ENCODE measurements around the gene NLK.

Gene NLK

DNA sequence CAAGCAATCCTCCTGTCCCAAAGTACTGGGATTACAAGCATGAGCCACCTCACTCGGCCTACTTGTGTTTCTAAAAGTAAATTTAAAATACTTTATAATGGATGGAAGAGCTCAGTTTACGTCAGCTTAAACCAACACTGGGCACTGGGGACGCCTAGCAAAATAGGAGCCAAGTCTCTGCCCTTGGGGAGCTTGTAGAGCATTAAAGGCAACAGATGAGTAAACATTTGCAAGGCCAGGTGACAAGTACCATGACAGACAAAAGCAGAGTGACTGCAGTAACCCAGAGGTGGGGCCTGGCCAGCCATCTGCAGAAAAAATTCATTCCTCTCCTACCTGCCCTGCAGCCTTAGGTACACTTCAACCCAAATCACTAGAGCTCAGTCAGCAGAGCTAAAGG is 12.1 kb upstream of the NLK start:
- TF ChIP-seq, protein P1, sequence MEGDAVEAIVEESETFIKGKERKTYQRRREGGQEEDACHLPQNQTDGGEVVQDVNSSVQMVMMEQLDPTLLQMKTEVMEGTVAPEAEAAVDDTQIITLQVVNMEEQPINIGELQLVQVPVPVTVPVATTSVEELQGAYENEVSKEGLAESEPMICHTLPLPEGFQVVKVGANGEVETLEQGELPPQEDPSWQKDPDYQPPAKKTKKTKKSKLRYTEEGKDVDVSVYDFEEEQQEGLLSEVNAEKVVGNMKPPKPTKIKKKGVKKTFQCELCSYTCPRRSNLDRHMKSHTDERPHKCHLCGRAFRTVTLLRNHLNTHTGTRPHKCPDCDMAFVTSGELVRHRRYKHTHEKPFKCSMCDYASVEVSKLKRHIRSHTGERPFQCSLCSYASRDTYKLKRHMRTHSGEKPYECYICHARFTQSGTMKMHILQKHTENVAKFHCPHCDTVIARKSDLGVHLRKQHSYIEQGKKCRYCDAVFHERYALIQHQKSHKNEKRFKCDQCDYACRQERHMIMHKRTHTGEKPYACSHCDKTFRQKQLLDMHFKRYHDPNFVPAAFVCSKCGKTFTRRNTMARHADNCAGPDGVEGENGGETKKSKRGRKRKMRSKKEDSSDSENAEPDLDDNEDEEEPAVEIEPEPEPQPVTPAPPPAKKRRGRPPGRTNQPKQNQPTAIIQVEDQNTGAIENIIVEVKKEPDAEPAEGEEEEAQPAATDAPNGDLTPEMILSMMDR (IDR thresholded peaks at IDR 0.05): no peak

DNA sequence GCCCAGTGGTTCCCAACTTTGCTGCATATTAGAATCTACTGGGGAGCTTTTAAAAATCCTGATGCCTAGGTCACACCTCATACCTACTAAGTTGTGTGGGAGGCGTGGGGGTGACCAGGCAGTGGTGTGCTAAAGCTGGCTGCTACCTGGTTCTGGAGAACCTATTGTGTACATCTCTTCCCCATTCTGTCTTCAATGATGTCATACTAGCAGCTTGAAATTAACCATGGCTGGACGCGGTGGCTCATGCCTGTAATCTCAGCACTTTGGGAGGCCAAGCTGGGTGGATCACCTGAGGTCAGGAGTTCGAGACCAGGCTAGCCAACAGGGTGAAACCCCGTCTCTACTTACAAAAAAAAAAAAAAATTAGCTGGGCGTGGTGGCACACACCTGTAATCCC is 11.3 kb upstream of the NLK start:
- TF ChIP-seq, protein P1 (IDR thresholded peaks at IDR 0.05): no peak

DNA sequence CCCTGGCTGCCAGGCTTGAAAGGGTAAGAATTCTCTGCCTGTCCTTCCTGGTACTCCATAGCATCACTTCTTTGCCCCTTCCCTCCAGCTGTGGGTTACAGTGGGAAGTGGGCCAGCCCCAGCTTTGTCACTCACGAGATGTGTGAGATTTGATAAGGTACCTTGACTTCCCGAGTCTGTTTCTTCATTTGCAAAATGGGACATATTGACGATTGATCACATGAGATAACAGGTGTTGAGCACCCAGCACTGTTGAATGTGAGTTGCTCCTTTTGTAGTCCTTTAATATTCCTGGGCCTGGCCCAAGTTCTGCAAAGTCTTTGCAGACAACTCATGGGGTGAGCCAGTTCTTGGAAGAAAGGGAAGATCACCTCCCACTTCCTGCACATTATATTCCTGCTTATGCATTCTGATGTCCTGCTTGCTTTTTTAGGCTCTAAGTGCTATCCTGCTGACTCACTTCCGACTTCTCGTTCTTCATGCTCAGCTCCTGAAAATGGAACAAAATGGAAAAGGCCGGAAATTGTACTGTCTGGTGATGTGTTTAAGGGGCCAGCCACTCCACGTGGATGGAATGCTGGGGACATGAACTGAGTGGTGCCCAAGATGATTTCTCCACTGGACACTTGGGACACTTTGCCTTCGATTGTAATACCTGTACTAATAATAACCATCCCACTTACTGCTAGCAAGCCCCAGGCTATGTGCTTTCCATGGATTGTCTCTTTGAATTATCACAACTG is 8.3 kb upstream of the NLK start:
- TF ChIP-seq, protein P1 (IDR thresholded peaks at IDR 0.05): no peak

DNA sequence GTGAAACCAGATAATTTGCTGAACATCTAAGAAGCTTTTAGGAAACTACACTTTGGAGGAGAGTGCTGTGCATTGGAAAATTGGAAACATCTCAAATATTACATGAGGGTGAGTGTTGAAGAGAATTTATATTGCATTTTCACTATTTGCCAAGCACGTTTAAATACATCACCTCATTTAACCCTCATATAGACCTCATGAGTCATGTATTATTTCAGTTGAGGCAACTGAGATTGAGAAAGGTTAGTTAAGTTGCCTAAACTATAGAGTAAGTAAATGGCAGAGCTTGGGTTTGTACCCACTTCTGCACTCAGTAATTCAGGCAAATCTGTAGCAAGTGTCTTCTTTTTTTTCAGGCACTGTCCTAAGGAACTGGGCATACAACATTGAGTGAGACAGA is 3.7 kb upstream of the NLK start:
- TF ChIP-seq, protein P1 (IDR thresholded peaks at IDR 0.05): no peak

DNA sequence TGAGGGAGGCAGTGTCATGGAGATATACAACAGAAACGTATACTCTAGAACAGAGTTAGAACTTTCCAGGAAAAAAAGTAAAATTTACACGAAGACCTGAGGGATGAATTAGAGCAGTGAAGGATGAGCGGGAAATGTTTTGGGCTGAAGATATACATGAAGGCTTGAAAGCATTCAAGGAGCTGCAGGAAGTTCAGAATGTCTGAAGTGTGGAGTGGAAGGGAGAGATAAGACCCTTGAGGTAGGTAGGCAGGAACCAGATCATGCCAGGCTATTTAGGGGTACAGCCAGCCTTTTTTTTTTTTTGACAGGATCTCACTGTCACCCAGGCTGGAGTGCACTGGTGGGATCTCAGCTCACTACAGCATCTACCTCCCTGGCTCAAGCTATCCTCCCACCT is 3.2 kb upstream of the NLK start:
- TF ChIP-seq, protein P1 (IDR thresholded peaks at IDR 0.05): no peak

DNA sequence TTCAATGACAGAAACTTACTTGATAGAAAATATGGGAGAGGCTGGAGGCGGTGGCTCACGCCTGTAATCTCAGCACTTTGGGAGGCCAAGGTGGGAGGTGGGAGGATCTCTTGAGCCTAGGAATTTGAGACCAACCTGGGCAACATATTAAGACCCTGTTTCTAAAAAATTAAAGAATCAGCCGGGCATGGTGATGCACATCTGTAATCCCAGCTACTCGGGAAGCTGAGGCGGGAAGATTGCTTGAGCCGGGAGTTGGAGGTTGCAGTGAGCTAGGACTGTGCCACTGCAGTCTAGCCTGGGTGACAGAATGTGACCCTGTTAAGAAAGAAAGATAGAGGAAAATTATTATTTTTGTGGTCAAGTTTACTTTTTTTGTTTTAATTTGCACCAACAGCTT is 2.1 kb upstream of the NLK start:
- TF ChIP-seq, protein P1 (IDR thresholded peaks at IDR 0.05): no peak

DNA sequence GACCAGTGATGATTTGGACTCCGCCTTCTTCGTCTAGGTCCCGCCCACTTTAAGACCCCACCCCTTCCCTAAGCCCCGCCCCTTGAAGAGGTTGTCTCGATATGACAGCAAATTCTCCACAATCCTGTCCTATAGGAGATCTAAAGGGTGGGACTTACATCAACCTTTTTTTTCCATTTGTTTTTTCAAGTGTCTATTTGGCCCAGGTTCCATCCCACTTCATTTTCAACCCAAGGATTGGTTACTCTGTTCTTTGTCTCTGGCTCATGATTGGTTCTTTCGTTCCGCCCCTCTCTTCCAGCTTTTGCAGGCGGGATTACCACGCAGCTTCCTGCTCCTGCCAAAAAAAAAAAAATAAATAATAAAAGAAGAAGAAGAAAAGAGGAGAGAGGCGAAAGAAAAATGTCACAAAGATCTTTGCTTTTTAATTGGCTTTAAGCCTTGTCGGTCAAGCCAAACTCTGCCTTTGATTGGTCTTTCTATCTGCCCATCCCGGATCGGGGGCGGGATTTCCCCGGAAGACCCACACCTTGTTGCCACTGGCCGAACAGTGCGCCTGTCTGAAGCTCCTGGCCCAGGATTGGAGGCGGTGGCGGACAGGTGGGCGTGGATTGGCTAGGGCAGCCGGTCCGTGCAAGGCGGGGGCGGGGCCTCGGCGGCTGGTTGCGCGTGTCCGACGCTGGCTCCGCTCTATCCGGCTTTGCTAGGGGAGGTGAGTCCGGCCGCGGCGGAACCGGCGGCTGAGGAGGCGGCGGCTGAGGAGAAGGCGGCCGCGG is 1.2 kb upstream of the NLK start:
- TF ChIP-seq, protein P1 (IDR thresholded peaks at IDR 0.05): no peak
